Ishikawa (cell line): ENCODE measurements around the gene RELN.

Experiments
- CEBPB ChIP-seq: IDR thresholded peaks from 2 replicates; pipeline ENCODE4 v1.6.1; 2012
- CREB1 ChIP-seq: IDR thresholded peaks from 2 replicates; pipeline ENCODE4 v1.6.1; 2012; ENCODE audit warnings: low read depth
- EP300 ChIP-seq: IDR thresholded peaks from 2 replicates; pipeline ENCODE4 v1.6.1; 2012; ENCODE audit warnings: borderline replicate concordance
- NFIC ChIP-seq: IDR thresholded peaks from 2 replicates; pipeline ENCODE4 v1.6.1; 2012
- RAD21 ChIP-seq: IDR thresholded peaks from 2 replicates; pipeline ENCODE4 v1.6.1; 2012; ENCODE audit warnings: low read depth
- ZBTB7A ChIP-seq: IDR thresholded peaks from 2 replicates; pipeline ENCODE4 v1.6.1; 2012; ENCODE audit warnings: low read depth
- TF ChIP-seq, protein P1 (sequence below): IDR thresholded peaks from 2 replicates; pipeline ENCODE4 v1.6.1; 2012
- TF ChIP-seq, protein P2 (sequence below): IDR thresholded peaks from 2 replicates; pipeline ENCODE4 v1.6.1; 2012; ENCODE audit warnings: low read depth, mild to moderate bottlenecking

DNA sequence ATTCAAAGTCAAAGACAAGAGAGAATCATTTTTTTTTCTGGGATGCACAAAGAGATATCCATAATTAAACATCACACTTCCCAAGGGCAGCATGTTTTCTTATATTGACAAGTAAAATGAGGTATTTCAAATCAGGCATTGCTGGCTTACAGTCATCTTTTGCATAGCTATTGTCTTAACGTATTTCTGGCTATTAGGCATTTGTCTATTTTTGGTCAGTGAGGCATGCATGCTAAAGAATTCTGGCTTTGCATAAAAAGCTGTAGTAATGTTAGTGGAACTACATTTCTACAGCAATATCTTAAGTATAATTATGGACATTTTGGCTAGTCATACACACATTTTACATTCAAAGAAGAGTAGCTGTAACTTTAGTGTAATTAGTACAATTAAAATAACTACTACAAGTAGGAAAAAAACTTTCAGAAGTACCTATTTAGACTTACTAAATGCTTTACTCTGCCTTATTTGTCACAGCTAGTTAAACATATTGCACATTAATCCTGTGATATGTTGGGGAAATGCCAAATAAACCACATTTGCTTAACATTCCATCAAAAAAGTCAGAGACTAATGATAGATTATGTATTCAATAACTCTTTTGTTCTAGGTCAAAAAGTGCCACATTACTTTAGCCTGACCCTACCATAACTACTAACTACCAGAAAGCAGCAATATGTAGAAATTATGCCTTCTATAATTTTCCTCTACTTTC is 76.4 kb downstream of the RELN start:
- no peak for TF ChIP-seq CEBPB
- no peak for TF ChIP-seq EP300
- TF ChIP-seq, protein P1, sequence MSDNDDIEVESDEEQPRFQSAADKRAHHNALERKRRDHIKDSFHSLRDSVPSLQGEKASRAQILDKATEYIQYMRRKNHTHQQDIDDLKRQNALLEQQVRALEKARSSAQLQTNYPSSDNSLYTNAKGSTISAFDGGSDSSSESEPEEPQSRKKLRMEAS = no peak
- TF ChIP-seq RAD21 = no peak
- TF ChIP-seq NFIC = no peak
- no peak for TF ChIP-seq CREB1
- TF ChIP-seq ZBTB7A = no peak
- TF ChIP-seq, protein P2, sequence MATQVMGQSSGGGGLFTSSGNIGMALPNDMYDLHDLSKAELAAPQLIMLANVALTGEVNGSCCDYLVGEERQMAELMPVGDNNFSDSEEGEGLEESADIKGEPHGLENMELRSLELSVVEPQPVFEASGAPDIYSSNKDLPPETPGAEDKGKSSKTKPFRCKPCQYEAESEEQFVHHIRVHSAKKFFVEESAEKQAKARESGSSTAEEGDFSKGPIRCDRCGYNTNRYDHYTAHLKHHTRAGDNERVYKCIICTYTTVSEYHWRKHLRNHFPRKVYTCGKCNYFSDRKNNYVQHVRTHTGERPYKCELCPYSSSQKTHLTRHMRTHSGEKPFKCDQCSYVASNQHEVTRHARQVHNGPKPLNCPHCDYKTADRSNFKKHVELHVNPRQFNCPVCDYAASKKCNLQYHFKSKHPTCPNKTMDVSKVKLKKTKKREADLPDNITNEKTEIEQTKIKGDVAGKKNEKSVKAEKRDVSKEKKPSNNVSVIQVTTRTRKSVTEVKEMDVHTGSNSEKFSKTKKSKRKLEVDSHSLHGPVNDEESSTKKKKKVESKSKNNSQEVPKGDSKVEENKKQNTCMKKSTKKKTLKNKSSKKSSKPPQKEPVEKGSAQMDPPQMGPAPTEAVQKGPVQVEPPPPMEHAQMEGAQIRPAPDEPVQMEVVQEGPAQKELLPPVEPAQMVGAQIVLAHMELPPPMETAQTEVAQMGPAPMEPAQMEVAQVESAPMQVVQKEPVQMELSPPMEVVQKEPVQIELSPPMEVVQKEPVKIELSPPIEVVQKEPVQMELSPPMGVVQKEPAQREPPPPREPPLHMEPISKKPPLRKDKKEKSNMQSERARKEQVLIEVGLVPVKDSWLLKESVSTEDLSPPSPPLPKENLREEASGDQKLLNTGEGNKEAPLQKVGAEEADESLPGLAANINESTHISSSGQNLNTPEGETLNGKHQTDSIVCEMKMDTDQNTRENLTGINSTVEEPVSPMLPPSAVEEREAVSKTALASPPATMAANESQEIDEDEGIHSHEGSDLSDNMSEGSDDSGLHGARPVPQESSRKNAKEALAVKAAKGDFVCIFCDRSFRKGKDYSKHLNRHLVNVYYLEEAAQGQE = no peak
